OCI-LY3 (cell line): ENCODE data around the gene GRK6.

Experiments
- EZH2phosphoT487 ChIP-seq: fragments of 200-600 bp; shearing (Covaris generic); IDR thresholded peaks from 2 replicates; pipeline ENCODE4 v1.6.1; 2018; ENCODE audit warnings: antibody characterized with exemption, mixed run types, low read depth
- TF ChIP-seq, protein P1 (sequence below): fragments of 200-600, 300-600 bp; sonication (generic); IDR thresholded peaks from 2 replicates; pipeline ENCODE4 v1.5.1; 2014; ENCODE audit warnings: antibody characterized with exemption, low read length, low read depth

DNA sequence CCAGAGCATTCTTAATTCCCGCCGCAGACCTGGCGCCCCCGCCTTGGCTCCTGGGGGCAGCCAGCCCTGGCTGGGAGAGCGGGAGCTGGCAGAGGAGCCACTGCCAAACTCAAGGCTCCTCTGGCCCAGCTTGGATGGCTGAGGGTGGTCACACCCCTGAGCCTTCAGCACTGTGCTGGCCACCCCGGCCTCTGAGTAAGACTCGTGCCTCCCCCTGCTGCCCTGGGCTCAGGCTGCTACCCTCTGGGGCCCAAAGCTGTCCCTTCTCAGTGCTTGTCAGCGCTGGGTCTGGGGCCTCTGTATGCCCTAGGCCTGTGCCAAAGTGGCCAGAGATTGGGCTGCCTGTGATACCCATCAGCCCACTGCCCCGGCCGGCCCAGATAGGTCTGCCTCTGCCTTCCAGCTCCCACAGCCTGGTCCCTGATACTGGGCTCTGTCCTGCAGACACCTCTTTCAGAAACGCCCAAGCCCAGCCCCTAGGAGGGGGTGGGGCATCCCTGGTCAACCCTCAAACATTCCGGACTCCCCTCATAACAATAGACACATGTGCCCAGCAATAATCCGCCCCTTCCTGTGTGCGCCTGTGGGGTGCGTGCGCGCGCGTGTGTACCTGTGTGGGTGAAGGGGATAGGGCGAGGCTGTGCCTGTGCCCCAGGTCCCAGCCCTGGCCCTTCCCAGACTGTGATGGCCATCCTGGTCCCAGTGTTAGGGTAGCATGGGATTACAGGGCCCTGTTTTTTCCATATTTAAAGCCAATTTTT is 15.8 kb downstream of the GRK6 start:
- TF ChIP-seq, protein P1, sequence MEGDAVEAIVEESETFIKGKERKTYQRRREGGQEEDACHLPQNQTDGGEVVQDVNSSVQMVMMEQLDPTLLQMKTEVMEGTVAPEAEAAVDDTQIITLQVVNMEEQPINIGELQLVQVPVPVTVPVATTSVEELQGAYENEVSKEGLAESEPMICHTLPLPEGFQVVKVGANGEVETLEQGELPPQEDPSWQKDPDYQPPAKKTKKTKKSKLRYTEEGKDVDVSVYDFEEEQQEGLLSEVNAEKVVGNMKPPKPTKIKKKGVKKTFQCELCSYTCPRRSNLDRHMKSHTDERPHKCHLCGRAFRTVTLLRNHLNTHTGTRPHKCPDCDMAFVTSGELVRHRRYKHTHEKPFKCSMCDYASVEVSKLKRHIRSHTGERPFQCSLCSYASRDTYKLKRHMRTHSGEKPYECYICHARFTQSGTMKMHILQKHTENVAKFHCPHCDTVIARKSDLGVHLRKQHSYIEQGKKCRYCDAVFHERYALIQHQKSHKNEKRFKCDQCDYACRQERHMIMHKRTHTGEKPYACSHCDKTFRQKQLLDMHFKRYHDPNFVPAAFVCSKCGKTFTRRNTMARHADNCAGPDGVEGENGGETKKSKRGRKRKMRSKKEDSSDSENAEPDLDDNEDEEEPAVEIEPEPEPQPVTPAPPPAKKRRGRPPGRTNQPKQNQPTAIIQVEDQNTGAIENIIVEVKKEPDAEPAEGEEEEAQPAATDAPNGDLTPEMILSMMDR, result no peak
- no peak for TF ChIP-seq EZH2phosphoT487
